Activated naive CD4-positive, alpha-beta T cell treated with anti-CD3 and anti-CD28 coated beads, Interleukin-2, amount 50 U/mL, for 72 hours (primary cell): Measurements from ENCODE around the gene RABGAP1L. TPM values are rescaled to one million over a fixed set of nuclear protein-coding genes. Genes with fewer than 3 reads are reported as not detected.
"Not testable (repeated sequence)": the region's sequence is repeated elsewhere in the genome, so short reads cannot be mapped to it uniquely, and the experiment has no call there.

Experiments used
- ATAC-seq, 2 donors: fragments of 150-1000 bp; cut with Tn5 transposase; 2 replicates each; pipeline ENCODE4 v1.10.0; 2021; ENCODE audit warnings: mild to moderate bottlenecking in 2 of 2, moderate library complexity in 2 of 2
- DNase-seq, 2 donors: peaks; one replicate each; pipeline ENCODE4 v3.0.0; 2021 to 2022; ENCODE audit warnings: low spot score in 2 of 2
- H3K27ac Mint-ChIP-seq, 2 donors: one replicate each; pipeline ENCODE4 v1.8.0; 2022; ENCODE audit warnings: mild to moderate bottlenecking in 2 of 2, mixed read lengths in 2 of 2
- H3K36me3 Mint-ChIP-seq, 2 donors: one replicate each; pipeline ENCODE4 v1.8.0; 2022; ENCODE audit warnings: mixed read lengths in 2 of 2
- H3K9me3 Mint-ChIP-seq, 2 donors: one replicate each; pipeline ENCODE4 v1.8.0; 2022; ENCODE audit warnings: mixed read lengths in 2 of 2
- total RNA-seq, 2 donors: library from RNA; stranded (reverse); gene quantifications; one replicate each; pipeline ENCODE4 v1.2.3, GENCODE V29; 2022

RABGAP1L gene
- total RNA-seq, 2 donors from 2014 or later = 24.0 to 26.8 TPM

GRCh38 chr1:174284052-174284451 is 124.7 kb downstream of the RABGAP1L start:
- Mint-ChIP-seq H3K9me3 (peaks cover 0 to 5% of the 10 kb centered on the region in 2 donors), H3K36me3 (peaks cover 52 to 56% of the 10 kb centered on the region in 2 donors), H3K27ac (peak overlapping the region in 1 of 2 donors; percentile 12)
- DNase-seq (no peak), ATAC-seq (peak; percentile 39 to 89)

- Mint-ChIP-seq H3K36me3 (peaks cover 59 to 65% of the 10 kb centered on the region in 2 donors), H3K27ac (no peak overlapping the region), H3K9me3 (peaks cover 0 to 5% of the 10 kb centered on the region in 2 donors)
- no peak for ATAC-seq
- no peak for DNase-seq
Measured at GRCh38 chr1:174286042-174286441, 126.7 kb downstream of the RABGAP1L start.

- peaks cover 5 to 9% of the 10 kb centered on the region in 2 donors for H3K9me3 Mint-ChIP-seq
- ATAC-seq (no peak), DNase-seq (no peak)
- no peak overlapping the region for H3K27ac Mint-ChIP-seq
- peaks cover 47 to 60% of the 10 kb centered on the region in 2 donors for H3K36me3 Mint-ChIP-seq
Measured at GRCh38 chr1:174289644-174290310, 130.5 kb downstream of the RABGAP1L start.

GRCh38 chr1:174291059-174291458 is 131.7 kb downstream of the RABGAP1L start:
- DNase-seq = no peak
- no peak for ATAC-seq
- peaks cover 49 to 52% of the 10 kb centered on the region in 2 donors for H3K36me3 Mint-ChIP-seq
- H3K9me3 Mint-ChIP-seq = peaks cover 5 to 9% of the 10 kb centered on the region in 2 donors
- no peak overlapping the region for H3K27ac Mint-ChIP-seq

DNA sequence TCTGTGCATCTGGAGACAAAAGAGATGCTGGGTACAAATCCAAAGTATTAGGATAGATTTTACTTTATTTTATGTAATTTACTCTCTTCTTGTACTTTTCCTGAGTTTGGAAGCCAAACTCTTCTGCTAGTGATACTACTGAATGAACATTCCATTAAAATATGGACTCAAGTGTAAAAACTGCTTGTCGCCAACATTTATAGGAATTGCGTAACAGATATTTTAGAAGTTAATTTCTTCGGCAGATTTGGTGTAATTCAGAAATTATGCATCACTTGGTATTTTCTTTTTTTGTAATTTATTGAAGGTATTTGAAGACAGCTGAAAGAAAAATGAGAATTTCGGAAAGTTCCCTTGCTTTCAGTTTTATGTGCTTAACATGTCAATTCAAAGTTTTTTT is 137.0 kb downstream of the RABGAP1L start:
- H3K36me3 Mint-ChIP-seq = peaks cover 13 to 31% of the 10 kb centered on the region in 2 donors
- no peak overlapping the region for H3K27ac Mint-ChIP-seq
- no peak for ATAC-seq
- H3K9me3 Mint-ChIP-seq = peaks cover 4 to 5% of the 10 kb centered on the region in 2 donors
- DNase-seq = no peak

DNA sequence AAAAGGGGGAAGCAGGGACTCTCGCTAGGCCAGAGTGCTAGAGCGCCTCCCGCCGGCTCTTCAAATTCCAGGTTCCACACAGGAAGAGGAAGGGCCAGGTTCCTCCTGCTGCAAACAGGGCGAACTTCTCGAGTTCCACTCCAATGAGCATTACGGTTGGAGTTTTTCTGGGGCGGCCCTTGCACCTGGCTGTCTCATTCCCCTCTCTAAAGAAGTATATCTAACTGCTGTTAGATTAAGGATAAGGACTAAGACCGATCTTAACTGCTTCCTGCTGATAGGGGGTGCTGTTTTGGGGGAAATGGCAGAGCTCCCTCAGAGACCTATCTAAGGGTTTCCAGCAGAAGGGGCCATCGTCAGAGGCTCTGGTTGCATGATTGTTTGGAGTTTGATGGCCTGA is 138.0 kb downstream of the RABGAP1L start:
- Mint-ChIP-seq H3K27ac (peak overlapping the region in 1 of 2 donors; percentile 29), H3K9me3 (peaks cover 4 to 9% of the 10 kb centered on the region in 2 donors), H3K36me3 (peaks cover 10 to 35% of the 10 kb centered on the region in 2 donors)
- ATAC-seq (no peak), DNase-seq (no peak)

GRCh38 chr1:174301295-174302077 is 142.2 kb downstream of the RABGAP1L start:
- Mint-ChIP-seq H3K9me3 (peaks cover 5 to 6% of the 10 kb centered on the region in 2 donors), H3K27ac (no peak overlapping the region), H3K36me3 (peaks cover 17 to 27% of the 10 kb centered on the region in 2 donors)
- DNase-seq = no peak
- no peak for ATAC-seq

DNA sequence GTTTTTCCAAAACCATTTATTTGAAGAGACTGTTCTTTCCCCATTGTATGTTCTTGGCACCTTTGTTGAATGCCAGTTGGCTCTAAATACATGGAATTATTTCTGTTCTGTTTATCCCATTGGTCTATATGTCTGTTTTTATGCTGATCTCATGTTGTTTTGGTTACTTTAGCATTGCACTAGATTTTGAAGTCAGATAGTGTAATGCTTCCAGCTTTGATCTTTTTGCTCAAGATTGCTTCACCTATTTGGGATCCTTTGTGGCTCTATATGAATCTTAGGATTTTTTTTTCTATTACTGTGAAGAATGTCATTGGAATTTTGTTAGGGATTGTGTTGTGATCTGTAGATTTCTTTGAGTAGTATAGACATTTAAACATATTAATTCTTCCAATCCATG is 149.3 kb downstream of the RABGAP1L start:
- ATAC-seq (no peak), DNase-seq (no peak)
- Mint-ChIP-seq H3K27ac (no peak overlapping the region), H3K36me3 (peaks cover 60 to 65% of the 10 kb centered on the region in 2 donors), H3K9me3 (peaks cover 28 to 34% of the 10 kb centered on the region in 2 donors)

DNA sequence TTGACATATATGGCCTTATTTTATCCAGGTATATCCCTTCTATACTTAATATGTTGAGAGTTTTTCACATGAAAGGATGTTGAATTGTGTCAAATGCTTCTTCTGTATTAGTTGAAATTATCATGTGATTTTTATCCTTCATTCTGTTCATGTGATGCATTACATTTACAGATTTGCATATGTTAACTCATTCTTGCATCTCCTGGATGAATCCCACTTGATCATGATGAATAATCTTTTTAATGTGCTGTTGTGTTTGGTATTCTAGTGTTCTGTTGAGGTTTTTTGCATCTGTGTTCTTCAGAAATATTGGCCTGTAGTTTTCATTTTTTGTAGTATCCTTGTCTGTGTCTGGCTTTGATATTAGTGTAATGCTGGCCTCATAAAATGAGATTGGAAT is 150.2 kb downstream of the RABGAP1L start:
- peaks cover 37 to 43% of the 10 kb centered on the region in 2 donors for H3K9me3 Mint-ChIP-seq
- ATAC-seq (no peak), DNase-seq (no peak)
- H3K27ac Mint-ChIP-seq = no peak overlapping the region
- H3K36me3 Mint-ChIP-seq = peaks cover 69 to 74% of the 10 kb centered on the region in 2 donors

DNA sequence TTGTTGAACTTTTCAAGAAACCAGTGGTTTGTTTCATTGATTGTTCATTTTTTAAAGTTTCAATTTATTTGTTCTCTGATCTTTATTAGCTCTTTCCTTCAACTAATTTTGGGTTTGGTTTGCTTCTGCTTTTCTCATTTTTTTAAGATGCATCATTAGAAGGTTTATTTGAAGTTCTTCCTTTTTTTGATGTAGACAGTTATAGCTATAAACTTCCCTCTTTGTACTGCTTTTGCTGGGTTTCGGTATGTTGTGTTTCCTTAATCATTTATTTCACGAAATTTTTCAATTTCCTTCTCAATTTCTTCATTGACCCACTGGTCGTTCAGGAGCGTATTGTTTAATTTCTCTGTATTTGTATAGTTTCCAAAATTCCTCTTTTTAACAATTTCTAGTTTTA is 155.1 kb downstream of the RABGAP1L start:
- ATAC-seq (no peak), DNase-seq (no peak)
- H3K9me3 Mint-ChIP-seq = peaks cover 43 to 47% of the 10 kb centered on the region in 2 donors
- no peak overlapping the region for H3K27ac Mint-ChIP-seq
- H3K36me3 Mint-ChIP-seq = peaks cover 77 to 84% of the 10 kb centered on the region in 2 donors

DNA sequence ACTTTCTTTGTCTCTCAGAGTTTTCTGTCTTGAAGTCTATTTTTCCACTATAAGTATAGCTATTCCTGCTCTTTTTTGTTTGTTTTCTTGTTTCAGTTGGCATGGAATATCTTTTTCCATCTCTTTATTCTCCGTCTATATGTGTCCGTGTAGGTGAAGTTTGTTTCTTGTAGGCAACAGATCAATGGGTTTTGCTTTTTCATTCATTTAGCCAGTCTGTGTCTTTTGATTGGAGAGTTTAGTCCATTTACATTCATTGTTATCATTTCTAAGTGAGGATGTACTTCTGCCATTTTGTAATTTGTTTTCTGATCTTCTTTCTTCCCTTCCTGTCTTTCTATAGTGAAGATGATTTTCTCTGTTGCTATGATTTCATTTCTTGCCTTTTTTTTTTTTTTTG is 155.9 kb downstream of the RABGAP1L start:
- Mint-ChIP-seq H3K27ac (no peak overlapping the region), H3K36me3 (peaks cover 77 to 84% of the 10 kb centered on the region in 2 donors), H3K9me3 (peaks cover 47 to 51% of the 10 kb centered on the region in 2 donors)
- no peak for DNase-seq
- ATAC-seq = no peak

GRCh38 chr1:174320897-174321296 is 161.6 kb downstream of the RABGAP1L start:
- H3K27ac Mint-ChIP-seq, ATAC-seq, DNase-seq: not testable (repeated sequence)
- H3K9me3 Mint-ChIP-seq = peaks cover 25 to 43% of the 10 kb centered on the region in 2 donors
- H3K36me3 Mint-ChIP-seq = peaks cover 70 to 77% of the 10 kb centered on the region in 2 donors

- H3K9me3 Mint-ChIP-seq = peaks cover 29 to 44% of the 10 kb centered on the region in 2 donors
- ATAC-seq (no peak), DNase-seq (no peak)
- no peak overlapping the region for H3K27ac Mint-ChIP-seq
- peaks cover 71 to 74% of the 10 kb centered on the region in 2 donors for H3K36me3 Mint-ChIP-seq
Measured at GRCh38 chr1:174322202-174322862, 163.0 kb downstream of the RABGAP1L start.

DNA sequence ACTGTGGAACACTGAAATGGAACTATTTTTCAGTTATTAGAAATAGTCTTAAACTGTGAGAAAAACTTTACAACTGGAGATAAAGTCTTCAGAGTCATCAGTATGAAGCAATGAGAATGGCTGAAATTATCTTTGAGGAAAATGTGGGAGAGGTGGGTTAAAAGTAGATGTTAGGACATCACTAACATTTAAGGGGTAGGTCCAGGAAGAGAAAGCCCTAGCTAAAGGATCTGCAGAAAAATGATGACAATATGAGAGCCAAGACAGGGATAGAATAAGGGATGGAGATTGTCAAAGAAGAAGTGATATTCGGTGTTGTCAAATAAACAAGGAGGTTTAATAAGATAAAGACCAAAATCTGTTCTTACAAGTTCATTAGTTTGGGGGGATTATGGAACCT is 165.2 kb downstream of the RABGAP1L start:
- ATAC-seq = no peak
- peaks cover 30 to 43% of the 10 kb centered on the region in 2 donors for H3K9me3 Mint-ChIP-seq
- no peak for DNase-seq
- H3K36me3 Mint-ChIP-seq = peaks cover 57 to 61% of the 10 kb centered on the region in 2 donors
- H3K27ac Mint-ChIP-seq = no peak overlapping the region

- DNase-seq = no peak
- ATAC-seq = no peak
- no peak overlapping the region for H3K27ac Mint-ChIP-seq
- H3K36me3 Mint-ChIP-seq = peaks cover 52 to 57% of the 10 kb centered on the region in 2 donors
- peaks cover 30 to 39% of the 10 kb centered on the region in 2 donors for H3K9me3 Mint-ChIP-seq
Measured at GRCh38 chr1:174324939-174325338, 165.6 kb downstream of the RABGAP1L start.

GRCh38 chr1:174326278-174326677 is 167.0 kb downstream of the RABGAP1L start:
- no peak overlapping the region for H3K27ac Mint-ChIP-seq
- ATAC-seq (no peak), DNase-seq (no peak)
- peaks cover 30 to 32% of the 10 kb centered on the region in 2 donors for H3K9me3 Mint-ChIP-seq
- H3K36me3 Mint-ChIP-seq = peaks cover 39 to 44% of the 10 kb centered on the region in 2 donors

DNA sequence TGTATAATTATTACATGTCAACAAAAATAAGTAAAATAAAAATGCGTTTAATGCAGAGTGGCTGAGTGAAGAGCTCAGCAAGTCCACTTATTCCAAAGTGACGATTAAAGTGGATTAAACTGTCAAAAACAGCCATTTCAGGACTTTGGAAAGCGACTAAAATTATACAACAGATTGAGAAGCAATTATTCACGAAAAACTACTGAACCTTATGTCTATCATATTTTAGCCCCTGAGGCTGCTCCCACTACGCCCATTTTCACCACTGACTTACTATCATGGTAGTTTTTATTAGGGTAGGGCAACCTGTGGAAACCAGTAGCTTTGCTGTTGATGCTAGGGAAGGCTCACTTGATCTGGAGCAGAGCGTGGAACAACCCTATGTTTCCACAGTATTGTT is 174.1 kb downstream of the RABGAP1L start:
- H3K36me3 Mint-ChIP-seq = no peaks in the 10 kb centered on the region
- peaks cover 4 to 5% of the 10 kb centered on the region in 2 donors for H3K9me3 Mint-ChIP-seq
- no peak overlapping the region for H3K27ac Mint-ChIP-seq
- ATAC-seq = no peak
- DNase-seq = no peak
